Lower leg skin (tissue), 3 donors: ENCODE results near the gene GNG2.

ENCODE experiments used
- POLR2A ChIP-seq, 2 donors: fragments of 450-650 bp; IDR thresholded peaks; one replicate each; pipeline ENCODE4 v1.6.1; 2016 to 2017; ENCODE audit warnings: antibody characterized with exemption in 2 of 2, mild to moderate bottlenecking in 1 of 2, moderate library complexity in 1 of 2
- TF ChIP-seq, protein P1 (sequence below), 3 donors: fragments of 450-650 bp; IDR thresholded peaks; one replicate each; pipeline ENCODE4 v1.5.1; 2016; ENCODE audit warnings: antibody characterized with exemption in 3 of 3, mild to moderate bottlenecking in 3 of 3, moderate library complexity in 2 of 3

DNA sequence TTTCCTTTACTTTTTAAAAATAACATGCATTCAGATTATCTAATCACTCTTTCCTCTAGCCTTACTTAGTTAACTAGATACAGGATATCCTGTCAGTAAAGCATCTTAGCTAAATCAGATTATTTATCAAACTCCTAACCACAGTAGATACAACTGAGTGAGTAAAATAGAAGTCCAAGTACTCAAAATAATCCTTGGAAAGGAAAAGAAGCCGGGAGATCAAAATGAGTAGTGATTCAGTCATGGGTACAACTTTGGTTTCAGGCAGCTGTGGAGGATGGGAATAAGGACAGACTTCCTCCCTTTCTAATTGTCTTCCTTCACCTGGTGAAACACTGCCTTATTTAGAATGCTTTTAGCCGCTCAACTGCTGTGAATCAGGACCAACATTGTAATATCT, 29.4 kb downstream of the GNG2 start:
- TF ChIP-seq POLR2A (IDR thresholded peaks at IDR 0.05): no peak
- TF ChIP-seq, protein P1, sequence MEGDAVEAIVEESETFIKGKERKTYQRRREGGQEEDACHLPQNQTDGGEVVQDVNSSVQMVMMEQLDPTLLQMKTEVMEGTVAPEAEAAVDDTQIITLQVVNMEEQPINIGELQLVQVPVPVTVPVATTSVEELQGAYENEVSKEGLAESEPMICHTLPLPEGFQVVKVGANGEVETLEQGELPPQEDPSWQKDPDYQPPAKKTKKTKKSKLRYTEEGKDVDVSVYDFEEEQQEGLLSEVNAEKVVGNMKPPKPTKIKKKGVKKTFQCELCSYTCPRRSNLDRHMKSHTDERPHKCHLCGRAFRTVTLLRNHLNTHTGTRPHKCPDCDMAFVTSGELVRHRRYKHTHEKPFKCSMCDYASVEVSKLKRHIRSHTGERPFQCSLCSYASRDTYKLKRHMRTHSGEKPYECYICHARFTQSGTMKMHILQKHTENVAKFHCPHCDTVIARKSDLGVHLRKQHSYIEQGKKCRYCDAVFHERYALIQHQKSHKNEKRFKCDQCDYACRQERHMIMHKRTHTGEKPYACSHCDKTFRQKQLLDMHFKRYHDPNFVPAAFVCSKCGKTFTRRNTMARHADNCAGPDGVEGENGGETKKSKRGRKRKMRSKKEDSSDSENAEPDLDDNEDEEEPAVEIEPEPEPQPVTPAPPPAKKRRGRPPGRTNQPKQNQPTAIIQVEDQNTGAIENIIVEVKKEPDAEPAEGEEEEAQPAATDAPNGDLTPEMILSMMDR (IDR thresholded peaks at IDR 0.05): no peak
